IMR-90 (cell line): ENCODE results near the gene TRIO.

Experiments used
- FOS ChIP-seq: fragments of 150-350 bp; IDR thresholded peaks from 2 replicates; pipeline ENCODE4 v1.6.1; 2016; ENCODE audit warnings: low read depth, low read length
- MXI1 ChIP-seq: IDR thresholded peaks from 2 replicates; pipeline ENCODE4 v1.6.1; 2012; ENCODE audit warnings: low read depth, mild to moderate bottlenecking, low read length, moderate library complexity, borderline replicate concordance
- POLR2A ChIP-seq: IDR thresholded peaks from 2 replicates; pipeline ENCODE4 v1.6.1; 2012; ENCODE audit warnings: mild to moderate bottlenecking, low read depth, low read length
- RAD21 ChIP-seq: IDR thresholded peaks from 2 replicates; pipeline ENCODE4 v1.6.1; 2012; ENCODE audit warnings: low read length, improper control_type of control experiment
- TF ChIP-seq, protein P1 (sequence below): conservative IDR thresholded peaks from 2 replicates; pipeline ENCODE4 v1.5.1; 2012; ENCODE audit warnings: mild to moderate bottlenecking, low read depth, low read length, improper control_type of control experiment

DNA sequence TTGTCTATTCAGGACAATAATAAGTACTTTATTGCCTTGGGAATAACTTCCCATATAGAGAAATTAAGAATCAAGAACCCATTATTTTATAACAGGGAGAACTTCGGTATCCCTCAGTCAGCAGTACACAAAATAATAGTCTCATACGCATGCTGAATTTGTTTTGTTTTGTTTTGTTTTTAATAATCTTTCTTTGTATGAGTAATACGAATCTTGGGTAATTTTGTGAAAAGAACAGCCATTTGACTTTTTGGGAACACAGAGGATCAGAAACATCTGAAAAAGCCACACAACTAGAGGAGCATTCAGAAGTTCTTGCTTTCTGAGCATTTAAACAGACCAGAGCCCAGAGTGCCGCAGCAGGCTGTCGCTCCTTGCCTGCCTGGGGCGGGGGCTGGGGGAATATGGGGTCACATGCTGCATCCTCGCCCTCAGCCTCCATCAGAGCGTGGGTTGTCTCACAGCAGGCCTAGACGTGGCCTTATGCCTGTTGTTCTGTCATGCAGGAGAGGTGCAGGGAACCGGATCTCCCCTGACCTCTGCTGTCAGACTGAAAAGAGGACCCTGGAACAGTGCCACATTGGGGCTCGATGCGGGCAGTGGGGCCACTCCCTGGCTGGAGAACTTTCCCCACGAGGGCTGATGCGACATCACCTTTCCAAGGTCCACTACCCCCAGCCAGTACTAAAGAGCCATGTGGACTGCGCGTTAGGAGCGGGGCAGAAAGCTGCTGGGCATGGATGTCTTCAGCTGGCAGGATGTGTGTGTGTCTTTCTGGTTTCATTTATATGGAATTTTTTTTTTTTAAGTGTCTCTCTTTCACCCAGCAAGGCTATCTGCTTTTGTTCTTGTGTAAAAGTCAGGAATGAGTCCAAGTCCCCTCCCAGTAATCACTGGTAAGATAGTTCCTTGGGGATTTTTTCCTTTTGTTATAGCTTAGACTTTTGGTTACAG is 305.1 kb downstream of the TRIO start:
- TF ChIP-seq, protein P1, sequence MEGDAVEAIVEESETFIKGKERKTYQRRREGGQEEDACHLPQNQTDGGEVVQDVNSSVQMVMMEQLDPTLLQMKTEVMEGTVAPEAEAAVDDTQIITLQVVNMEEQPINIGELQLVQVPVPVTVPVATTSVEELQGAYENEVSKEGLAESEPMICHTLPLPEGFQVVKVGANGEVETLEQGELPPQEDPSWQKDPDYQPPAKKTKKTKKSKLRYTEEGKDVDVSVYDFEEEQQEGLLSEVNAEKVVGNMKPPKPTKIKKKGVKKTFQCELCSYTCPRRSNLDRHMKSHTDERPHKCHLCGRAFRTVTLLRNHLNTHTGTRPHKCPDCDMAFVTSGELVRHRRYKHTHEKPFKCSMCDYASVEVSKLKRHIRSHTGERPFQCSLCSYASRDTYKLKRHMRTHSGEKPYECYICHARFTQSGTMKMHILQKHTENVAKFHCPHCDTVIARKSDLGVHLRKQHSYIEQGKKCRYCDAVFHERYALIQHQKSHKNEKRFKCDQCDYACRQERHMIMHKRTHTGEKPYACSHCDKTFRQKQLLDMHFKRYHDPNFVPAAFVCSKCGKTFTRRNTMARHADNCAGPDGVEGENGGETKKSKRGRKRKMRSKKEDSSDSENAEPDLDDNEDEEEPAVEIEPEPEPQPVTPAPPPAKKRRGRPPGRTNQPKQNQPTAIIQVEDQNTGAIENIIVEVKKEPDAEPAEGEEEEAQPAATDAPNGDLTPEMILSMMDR = no peak
- no peak for TF ChIP-seq MXI1
- TF ChIP-seq FOS = no peak
- no peak for TF ChIP-seq POLR2A
- no peak for TF ChIP-seq RAD21
